ENCODE measurements around the gene CDK3. TPM values are rescaled to one million over a fixed set of nuclear protein-coding genes. Genes with fewer than 3 reads are reported as not detected.

Gene CDK3
- total and polyA plus RNA-seq, 9 of the 15 experiments (the other 6 are each of a cell fraction or from before 2014, with no cell fraction given): 0.55 to 8.2 (median 4.7) TPM

GRCh38 chr17:75983501-75984181, 17.0 kb upstream of the CDK3 start (continued):
- TF ChIP-seq MYC (IDR thresholded peaks at IDR 0.05; ENCODE audit: low read depth, low read length) (peak; percentile 49; the same call in 1 of the 2 replicates), MYC (CRISPR knock-in tag; IDR thresholded peaks at IDR 0.05; ENCODE audit: borderline replicate concordance, low read depth) (no peak), PKNOX1 (IDR thresholded peaks at IDR 0.05) (peak; percentile 30; the same call in 1 of the 2 replicates), EGR1 (conservative IDR thresholded peaks at IDR 0.05) (peak; percentile 41), SMARCE1 (IDR thresholded peaks at IDR 0.05) (peak; percentile 67; the same call in 1 of the 2 replicates), MTA3 (IDR thresholded peaks at IDR 0.05; ENCODE audit: borderline replicate concordance) (0 out of 2 replicates have a peak, but pooled peaks have one; percentile 66), NCOA6 (IDR thresholded peaks at IDR 0.05) (no peak), ATF7 (IDR thresholded peaks at IDR 0.05) (0 out of 2 replicates have a peak, but pooled peaks have one; percentile 36), DPF2 (IDR thresholded peaks at IDR 0.05) (peak; percentile 68; the same call in 1 of the 2 replicates), PTTG1 (tag; IDR thresholded peaks at IDR 0.05; ENCODE audit: low read depth) (no peak), MITF (IDR thresholded peaks at IDR 0.05) (no peak), MEIS2 (IDR thresholded peaks at IDR 0.05; ENCODE audit: partially characterized antibody) (peak; percentile 62), TRIM25 (IDR thresholded peaks at IDR 0.05; ENCODE audit: borderline replicate concordance) (no peak), USF1 (CRISPR knock-in tag; IDR thresholded peaks at IDR 0.05) (peak; percentile 57; the same call in 1 of the 2 replicates), FOSL1 (tag; conservative IDR thresholded peaks at IDR 0.05) (peak; percentile 86), NR2C2 (CRISPR knock-in tag; IDR thresholded peaks at IDR 0.05) (no peak), NR2C2 (tag; IDR thresholded peaks at IDR 0.05) (peak; percentile 55; the same call in 1 of the 2 replicates), FOS (IDR thresholded peaks at IDR 0.05; ENCODE audit: extremely low read depth, insufficient read length) (peak; percentile 8), DACH1 (IDR thresholded peaks at IDR 0.05; ENCODE audit: partially characterized antibody) (peak; percentile 19), MAZ (CRISPR knock-in tag; conservative IDR thresholded peaks at IDR 0.05 in 1 of 2, IDR thresholded peaks at IDR 0.05 in 1 of 2) (peak in 1 of 2 experiments; percentile 36; a peak in 2 of 4 replicates), ARID1B (IDR thresholded peaks at IDR 0.05) (peak; percentile 58), NFE2 (IDR thresholded peaks at IDR 0.05; ENCODE audit: low read depth) (peak; percentile 53; the same call in 1 of the 2 replicates)

Measured in K562 (cell line).